GM12878 (cell line): Measurements from ENCODE around the gene RPL34. TPM values are rescaled to one million over a fixed set of nuclear protein-coding genes. Genes with fewer than 3 reads are reported as not detected.

Experiments used
- ATAC-seq: fragments of 200-7000 bp; cut with Tn5 transposase; 3 replicates; pipeline ENCODE4 v1.9.1; 2020; ENCODE audit warnings: mild to moderate bottlenecking, moderate library complexity
- BruUV-seq: library from RNA; stranded (reverse); fragments of 400-500 nt; replicated peaks from 2 replicates; lab custom pipeline; 2021; lab: Mats Ljungman, UMichigan
- CTCF ChIA-PET: fragments of 300-600 bp; sonication (Branson Sonifier 250); formaldehyde crosslinking; extraction: SDS; loops from one replicate; lab custom pipeline; 2021; ENCODE audit warnings: inconsistent platforms; lab: Yijun Ruan, JAX
- POLR2A ChIA-PET: fragments of 350-600 bp; formaldehyde crosslinking; extraction: SDS; loops from one replicate; lab custom pipeline; 2021; ENCODE audit warnings: inconsistent platforms; lab: Charles Lee
- RAD21 ChIA-PET: fragments of 300-600 bp; sonication (Branson Sonifier 250); formaldehyde crosslinking; loops from one replicate; lab custom pipeline; 2023; ENCODE audit warnings: antibody characterized with exemption; ENCODE audit not compliant: unreplicated experiment; lab: Charles Lee
- SMC1A ChIA-PET: fragments of 300-600 bp; sonication (Branson Sonifier 250); formaldehyde crosslinking; loops from one replicate; lab custom pipeline; 2023; ENCODE audit not compliant: unreplicated experiment, uncharacterized antibody; lab: Charles Lee
- DNase-seq: peaks from one replicate; pipeline ENCODE4 v3.0.0-alpha.2; 2011; ENCODE audit warnings: low read depth, low spot score
- FAIRE-seq: peaks from 3 replicates; lab custom pipeline; 2011; peaks lifted over from hg19 to GRCh38; lab: Jason Lieb, UNC
- H2AFZ ChIP-seq: 2 replicates; pipeline ENCODE4 v1.6.0; 2011; ENCODE audit warnings: low read depth, low read length, control low read depth; ENCODE audit not compliant: control insufficient read depth
- H3K27ac ChIP-seq: 2 replicates; pipeline ENCODE4 v1.5.1; 2011; ENCODE audit warnings: control low read depth; ENCODE audit not compliant: control insufficient read depth, insufficient read depth
- H3K27me3 ChIP-seq, 2 experiments: replicated peaks in 1 of 2; 2 replicates each; pipeline versions ENCODE4 v1.6.0 to v1.6.1; 2011; ENCODE audit warnings: low read length in 1 of 2; ENCODE audit not compliant: control insufficient read depth in 2 of 2, insufficient read depth in 2 of 2
- H3K36me3 ChIP-seq, 2 experiments: 2 replicates each; pipeline ENCODE4 v1.5.1; 2011; ENCODE audit warnings: low read length in 1 of 2; ENCODE audit not compliant: control insufficient read depth in 2 of 2, insufficient read depth in 2 of 2
- H3K4me1 ChIP-seq: 2 replicates; pipeline ENCODE4 v1.6.1; 2011; ENCODE audit warnings: mild to moderate bottlenecking, low read length, moderate library complexity, mixed read lengths; ENCODE audit not compliant: control insufficient read depth, insufficient read depth
- H3K4me2 ChIP-seq: 2 replicates; pipeline ENCODE4 v1.6.0; 2011; ENCODE audit warnings: control low read depth; ENCODE audit not compliant: control insufficient read depth, insufficient read depth
- H3K4me3 ChIP-seq: fragments of 200-600 bp; sonication (generic); 2 replicates; pipeline ENCODE4 v1.5.1; 2016
- H3K79me2 ChIP-seq: 2 replicates; pipeline ENCODE4 v1.6.0; 2011; ENCODE audit warnings: low read length; ENCODE audit not compliant: control insufficient read depth, insufficient read depth
- H3K9ac ChIP-seq: 2 replicates; pipeline ENCODE4 v1.8.0; 2011; ENCODE audit warnings: low read length, control low read depth, mixed read lengths; ENCODE audit not compliant: control insufficient read depth, insufficient read depth
- H3K9me3 ChIP-seq: replicated peaks from 3 replicates; pipeline ENCODE4 v1.5.1; 2011; ENCODE audit warnings: mild to moderate bottlenecking, low read length; ENCODE audit not compliant: control insufficient read depth, insufficient read depth
- H4K20me1 ChIP-seq: 2 replicates; pipeline ENCODE4 v1.6.0; 2011; ENCODE audit not compliant: control insufficient read depth, insufficient read depth
- CREM ChIP-seq: IDR thresholded peaks from 2 replicates; pipeline ENCODE4 v1.6.1; 2014; ENCODE audit warnings: antibody characterized with exemption, low read depth
- JUNB ChIP-seq: IDR thresholded peaks from 2 replicates; pipeline ENCODE4 v1.6.1; 2016; ENCODE audit warnings: antibody characterized with exemption, mild to moderate bottlenecking
- MTA2 ChIP-seq: fragments of 450-650 bp; IDR thresholded peaks from 2 replicates; pipeline ENCODE4 v1.6.1; 2016; ENCODE audit warnings: low read depth, mild to moderate bottlenecking, moderate library complexity
- NFYB ChIP-seq: IDR thresholded peaks from 2 replicates; pipeline ENCODE4 v1.6.1; 2011; ENCODE audit warnings: low read depth, mild to moderate bottlenecking, low read length, improper control_type of control experiment, moderate library complexity; ENCODE audit not compliant: insufficient read depth
- STAT3 ChIP-seq: IDR thresholded peaks from 2 replicates; pipeline ENCODE4 v1.6.1; 2011; ENCODE audit warnings: low read depth, low read length, improper control_type of control experiment
- WGBS: methylation state at CpG from one replicate; pipeline ENCODE4 v1.1.6; 2016; ENCODE audit warnings: low lambda C conversion rate; ENCODE audit not compliant: insufficient replicate concordance, insufficient coverage; ENCODE audit errors: missing lambda C conversion rate; 5-methylcytosine and 5-hydroxymethylcytosine counted together
- in situ Hi-C: fragments of 300-500 bp; cut with MboI; formaldehyde crosslinking; loops from 9 replicates; pipeline ENCODE4 v1.14.3; 2018; ENCODE audit warnings: mixed read lengths
- intact Hi-C: fragments of 100-400 bp; cut with micrococcal nuclease; formaldehyde crosslinking; loops from one replicate; pipeline ENCODE4 v1.14.2; 2022; ENCODE audit not compliant: unreplicated experiment
- polyA plus RNA-seq, 11 experiments: library from polyadenylated mRNA; depleted of rRNA in 4 of 11; unstranded in 6 of 11; stranded (reverse) in 5 of 11; fragments of >200 nt; fragmentation: Nextera tagmentation in 4 of 11; fragmentation: Illumina TruSeq in 1 of 11; extraction: Ambion mirVana in 4 of 11; extraction: Trizol in 1 of 11; gene quantifications; 1 replicate in 1 of 11; 2 replicates in 10 of 11; pipeline versions ENCODE4 v1.2.1 to v1.2.3, GENCODE V29; 2011 to 2016; ENCODE audit warnings: inconsistent platforms in 2 of 11, missing spikeins in 2 of 11, low read depth in 1 of 11
- total RNA-seq, 4 experiments: library from RNA; depleted of rRNA in 3 of 4; stranded (reverse); fragments of >200 nt in 3 of 4; fragmentation: Illumina TruSeq in 1 of 4; extraction: Trizol in 1 of 4; gene quantifications; 2 replicates each; pipeline versions ENCODE4 v1.2.1 to v1.2.3, GENCODE V29; 2013 to 2021
- TF ChIP-seq, protein P1 (sequence below): fragments of 450-650 bp; IDR thresholded peaks from 2 replicates; pipeline ENCODE4 v1.6.1; 2017; ENCODE audit warnings: antibody characterized with exemption, mild to moderate bottlenecking, moderate library complexity
- TF ChIP-seq, protein P2 (sequence below): IDR thresholded peaks from 2 replicates; pipeline ENCODE4 v1.6.1; 2012; ENCODE audit warnings: mild to moderate bottlenecking, low read depth, low read length
- TF ChIP-seq, protein P3 (sequence below): fragments of 450-650 bp; IDR thresholded peaks from 2 replicates; pipeline ENCODE4 v1.6.1; 2017; ENCODE audit warnings: mild to moderate bottlenecking

RPL34 gene
- total and polyA plus RNA-seq, 10 of the 15 experiments (the other 5 are each of a cell fraction or from before 2014, with no cell fraction given) = 1,792 to 6,697 (median 2,464) TPM

DNA sequence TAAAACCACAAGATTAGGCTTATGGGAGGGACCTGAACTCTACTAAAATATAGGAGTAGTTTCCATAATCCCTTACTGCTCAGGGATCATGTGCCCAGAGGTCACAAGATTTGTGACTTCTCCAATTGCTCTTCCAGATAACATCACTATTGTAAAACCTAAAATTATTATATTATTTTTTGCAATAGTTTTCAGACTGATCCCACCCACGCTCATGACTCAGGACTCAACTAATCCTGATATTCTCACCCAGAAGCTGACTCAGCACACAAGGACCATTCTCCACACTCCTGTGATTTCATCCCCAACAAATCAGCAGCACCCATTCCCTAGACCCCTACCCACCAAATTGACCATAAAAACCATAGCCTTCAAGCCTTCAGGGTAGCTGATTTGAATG is 24.0 kb upstream of the RPL34 start:
- WGBS = 77% methylated on average over 1 of the region's 1 CpG
- intact Hi-C loops = no loop called here
- H2AFZ ChIP-seq = no peak overlapping the region
- SMC1A ChIA-PET = no interaction called here
- TF ChIP-seq, protein P1, sequence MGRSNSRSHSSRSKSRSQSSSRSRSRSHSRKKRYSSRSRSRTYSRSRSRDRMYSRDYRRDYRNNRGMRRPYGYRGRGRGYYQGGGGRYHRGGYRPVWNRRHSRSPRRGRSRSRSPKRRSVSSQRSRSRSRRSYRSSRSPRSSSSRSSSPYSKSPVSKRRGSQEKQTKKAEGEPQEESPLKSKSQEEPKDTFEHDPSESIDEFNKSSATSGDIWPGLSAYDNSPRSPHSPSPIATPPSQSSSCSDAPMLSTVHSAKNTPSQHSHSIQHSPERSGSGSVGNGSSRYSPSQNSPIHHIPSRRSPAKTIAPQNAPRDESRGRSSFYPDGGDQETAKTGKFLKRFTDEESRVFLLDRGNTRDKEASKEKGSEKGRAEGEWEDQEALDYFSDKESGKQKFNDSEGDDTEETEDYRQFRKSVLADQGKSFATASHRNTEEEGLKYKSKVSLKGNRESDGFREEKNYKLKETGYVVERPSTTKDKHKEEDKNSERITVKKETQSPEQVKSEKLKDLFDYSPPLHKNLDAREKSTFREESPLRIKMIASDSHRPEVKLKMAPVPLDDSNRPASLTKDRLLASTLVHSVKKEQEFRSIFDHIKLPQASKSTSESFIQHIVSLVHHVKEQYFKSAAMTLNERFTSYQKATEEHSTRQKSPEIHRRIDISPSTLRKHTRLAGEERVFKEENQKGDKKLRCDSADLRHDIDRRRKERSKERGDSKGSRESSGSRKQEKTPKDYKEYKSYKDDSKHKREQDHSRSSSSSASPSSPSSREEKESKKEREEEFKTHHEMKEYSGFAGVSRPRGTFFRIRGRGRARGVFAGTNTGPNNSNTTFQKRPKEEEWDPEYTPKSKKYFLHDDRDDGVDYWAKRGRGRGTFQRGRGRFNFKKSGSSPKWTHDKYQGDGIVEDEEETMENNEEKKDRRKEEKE = no peak
- no peak for TF ChIP-seq MTA2
- no peak for TF ChIP-seq NFYB
- TF ChIP-seq, protein P2, sequence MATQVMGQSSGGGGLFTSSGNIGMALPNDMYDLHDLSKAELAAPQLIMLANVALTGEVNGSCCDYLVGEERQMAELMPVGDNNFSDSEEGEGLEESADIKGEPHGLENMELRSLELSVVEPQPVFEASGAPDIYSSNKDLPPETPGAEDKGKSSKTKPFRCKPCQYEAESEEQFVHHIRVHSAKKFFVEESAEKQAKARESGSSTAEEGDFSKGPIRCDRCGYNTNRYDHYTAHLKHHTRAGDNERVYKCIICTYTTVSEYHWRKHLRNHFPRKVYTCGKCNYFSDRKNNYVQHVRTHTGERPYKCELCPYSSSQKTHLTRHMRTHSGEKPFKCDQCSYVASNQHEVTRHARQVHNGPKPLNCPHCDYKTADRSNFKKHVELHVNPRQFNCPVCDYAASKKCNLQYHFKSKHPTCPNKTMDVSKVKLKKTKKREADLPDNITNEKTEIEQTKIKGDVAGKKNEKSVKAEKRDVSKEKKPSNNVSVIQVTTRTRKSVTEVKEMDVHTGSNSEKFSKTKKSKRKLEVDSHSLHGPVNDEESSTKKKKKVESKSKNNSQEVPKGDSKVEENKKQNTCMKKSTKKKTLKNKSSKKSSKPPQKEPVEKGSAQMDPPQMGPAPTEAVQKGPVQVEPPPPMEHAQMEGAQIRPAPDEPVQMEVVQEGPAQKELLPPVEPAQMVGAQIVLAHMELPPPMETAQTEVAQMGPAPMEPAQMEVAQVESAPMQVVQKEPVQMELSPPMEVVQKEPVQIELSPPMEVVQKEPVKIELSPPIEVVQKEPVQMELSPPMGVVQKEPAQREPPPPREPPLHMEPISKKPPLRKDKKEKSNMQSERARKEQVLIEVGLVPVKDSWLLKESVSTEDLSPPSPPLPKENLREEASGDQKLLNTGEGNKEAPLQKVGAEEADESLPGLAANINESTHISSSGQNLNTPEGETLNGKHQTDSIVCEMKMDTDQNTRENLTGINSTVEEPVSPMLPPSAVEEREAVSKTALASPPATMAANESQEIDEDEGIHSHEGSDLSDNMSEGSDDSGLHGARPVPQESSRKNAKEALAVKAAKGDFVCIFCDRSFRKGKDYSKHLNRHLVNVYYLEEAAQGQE = no peak
- TF ChIP-seq JUNB = no peak
- TF ChIP-seq STAT3 = no peak
- TF ChIP-seq, protein P3, sequence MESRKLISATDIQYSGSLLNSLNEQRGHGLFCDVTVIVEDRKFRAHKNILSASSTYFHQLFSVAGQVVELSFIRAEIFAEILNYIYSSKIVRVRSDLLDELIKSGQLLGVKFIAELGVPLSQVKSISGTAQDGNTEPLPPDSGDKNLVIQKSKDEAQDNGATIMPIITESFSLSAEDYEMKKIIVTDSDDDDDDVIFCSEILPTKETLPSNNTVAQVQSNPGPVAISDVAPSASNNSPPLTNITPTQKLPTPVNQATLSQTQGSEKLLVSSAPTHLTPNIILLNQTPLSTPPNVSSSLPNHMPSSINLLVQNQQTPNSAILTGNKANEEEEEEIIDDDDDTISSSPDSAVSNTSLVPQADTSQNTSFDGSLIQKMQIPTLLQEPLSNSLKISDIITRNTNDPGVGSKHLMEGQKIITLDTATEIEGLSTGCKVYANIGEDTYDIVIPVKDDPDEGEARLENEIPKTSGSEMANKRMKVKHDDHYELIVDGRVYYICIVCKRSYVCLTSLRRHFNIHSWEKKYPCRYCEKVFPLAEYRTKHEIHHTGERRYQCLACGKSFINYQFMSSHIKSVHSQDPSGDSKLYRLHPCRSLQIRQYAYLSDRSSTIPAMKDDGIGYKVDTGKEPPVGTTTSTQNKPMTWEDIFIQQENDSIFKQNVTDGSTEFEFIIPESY = no peak
- TF ChIP-seq CREM = no peak
- TF ChIP-seq, all 136 proteins: peak for 0
- ChIA-PET CTCF (no interaction called here), RAD21 (no interaction called here), POLR2A (no interaction called here)
- Histone ChIP-seq H3K36me3 (no peaks in the 10 kb centered on the region), H3K9me3 (no peaks in the 10 kb centered on the region), H3K4me1 (no peaks in the 10 kb centered on the region), H3K9ac (no peak overlapping the region), H3K4me2 (no peak overlapping the region), H3K27me3 (no peaks in the 10 kb centered on the region), H3K79me2 (no peaks in the 10 kb centered on the region), H3K4me3 (no peak overlapping the region), H3K27ac (no peak overlapping the region), H4K20me1 (no peaks in the 10 kb centered on the region)
- BruUV-seq = no TSS peak
- ATAC-seq (no peak), DNase-seq (no peak), FAIRE-seq (no peak)
- in situ Hi-C loops = no loop called here
